ENCODE measurements around the gene CLDN15.
A peak's percentile ranks its signal among the peaks of the same experiment; 100 is the strongest.
"Not testable (repeated sequence)": the region's sequence is repeated elsewhere in the genome, so short reads cannot be mapped to it uniquely, and the experiment has no call there.

CLDN15 gene

DNA sequence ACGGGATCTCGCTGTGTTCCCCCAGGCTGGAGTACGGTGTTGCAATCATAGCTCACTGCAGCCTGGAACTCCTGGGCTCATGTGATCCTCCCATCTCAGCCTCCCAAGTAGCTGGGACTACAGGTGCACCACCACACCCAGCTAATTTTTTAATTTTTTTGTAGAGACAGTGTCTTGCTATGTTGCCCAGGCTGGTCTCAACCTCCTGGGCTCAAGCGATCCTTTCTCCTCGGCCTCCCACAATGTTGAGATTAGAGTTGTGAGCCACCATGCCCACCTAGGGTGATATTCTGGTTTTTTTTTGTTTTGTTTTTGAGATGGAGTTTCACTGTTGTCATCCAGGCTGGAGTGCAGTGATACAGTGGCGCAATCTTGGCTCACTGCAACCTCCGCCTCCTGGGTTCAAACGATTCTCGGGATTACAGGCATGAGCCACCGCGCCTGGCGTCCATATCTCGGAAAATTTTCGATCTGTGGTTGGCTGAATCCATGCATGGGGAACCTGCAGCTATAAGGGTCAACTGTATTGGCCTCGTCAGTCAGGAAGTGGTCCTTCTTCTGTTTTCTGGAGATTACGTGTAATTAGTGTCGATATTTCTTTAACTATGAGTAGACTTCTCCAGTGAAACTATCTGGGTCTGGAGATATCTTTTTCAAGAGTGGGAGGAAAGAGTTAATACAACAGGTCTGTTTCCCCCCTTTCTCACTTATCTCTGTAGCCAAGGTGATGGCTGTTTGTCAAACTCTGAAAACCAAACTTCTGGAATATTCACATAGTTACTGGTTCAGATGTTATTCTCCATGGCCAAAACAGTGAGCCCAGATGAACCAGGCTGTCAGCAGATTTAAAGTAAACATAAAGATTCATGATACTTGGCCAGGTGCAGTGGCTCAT lies 28.3 kb upstream of the CLDN15 start:
- Histone ChIP-seq H3K4me3 (ENCODE audit: low read depth in 1 of 2, low read length in 2 of 2) (no peak overlapping the region), H3K4me1 (ENCODE audit: insufficient read depth, low read length) (no peaks in the 10 kb centered on the region), H3K9ac (ENCODE audit: low read length) (no peak overlapping the region), H3K27ac (ENCODE audit: low read depth, low read length) (no peak overlapping the region), H3K9me3 (ENCODE audit: low read length) (no peaks in the 10 kb centered on the region), H3K27me3 (ENCODE audit: control insufficient read depth in 1 of 2, insufficient read depth in 2 of 2, low read length in 2 of 2) (no peaks in the 10 kb centered on the region), H3K36me3 (ENCODE audit: insufficient read depth, low read length) (no peaks in the 10 kb centered on the region)

DNA sequence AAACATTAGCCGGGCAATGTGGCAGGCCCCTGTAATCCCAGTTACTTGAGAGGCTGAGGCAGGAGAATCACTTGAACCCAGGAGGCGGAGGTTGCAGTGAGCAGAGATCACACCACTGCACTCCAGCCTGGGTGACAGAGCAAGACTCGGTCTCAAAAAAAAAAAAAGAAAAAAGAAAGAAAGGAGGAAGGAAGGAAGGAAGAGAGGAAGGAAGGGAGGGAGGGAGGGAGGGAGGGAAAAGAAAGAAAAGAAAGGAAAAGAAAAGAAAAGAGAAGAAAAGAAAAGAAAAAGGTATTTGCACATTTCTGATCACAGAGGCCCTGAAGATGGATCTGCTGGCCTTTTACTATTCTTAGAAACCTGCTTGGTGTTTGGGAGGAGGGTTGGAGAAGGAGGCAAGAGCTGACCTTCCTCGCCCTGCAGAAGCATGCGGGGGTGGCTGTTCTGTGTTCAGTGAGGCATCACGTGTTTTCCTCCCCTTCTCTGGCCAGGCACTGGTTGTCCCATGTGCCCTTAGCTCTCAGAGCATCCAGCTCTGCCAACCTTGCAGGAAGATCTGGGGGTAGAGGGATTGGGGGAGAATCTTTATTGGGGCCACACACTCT lies 26.6 kb upstream of the CLDN15 start:
- not testable (repeated sequence) for H3K36me3 ChIP-seq (ENCODE audit: insufficient read depth, low read length); H3K9ac ChIP-seq (ENCODE audit: low read length); H3K27me3 ChIP-seq (ENCODE audit: control insufficient read depth in 1 of 2, insufficient read depth in 2 of 2, low read length in 2 of 2); H3K9me3 ChIP-seq (ENCODE audit: low read length); H3K27ac ChIP-seq (ENCODE audit: low read depth, low read length); H3K4me3 ChIP-seq (ENCODE audit: low read depth in 1 of 2, low read length in 2 of 2); H3K4me1 ChIP-seq (ENCODE audit: insufficient read depth, low read length)

GRCh38 chr7:101258243-101258731 lies 20.7 kb upstream of the CLDN15 start:
- no peaks in the 10 kb centered on the region for H3K36me3 ChIP-seq (ENCODE audit: insufficient read depth, low read length)
- no peak overlapping the region for H3K4me3 ChIP-seq (ENCODE audit: low read depth in 1 of 2, low read length in 2 of 2)
- H3K27me3 ChIP-seq (ENCODE audit: control insufficient read depth in 1 of 2, insufficient read depth in 2 of 2, low read length in 2 of 2) = no peaks in the 10 kb centered on the region
- H3K27ac ChIP-seq (ENCODE audit: low read depth, low read length) = no peak overlapping the region
- no peaks in the 10 kb centered on the region for H3K9me3 ChIP-seq (ENCODE audit: low read length)
- H3K9ac ChIP-seq (ENCODE audit: low read length) = no peak overlapping the region
- no peaks in the 10 kb centered on the region for H3K4me1 ChIP-seq (ENCODE audit: insufficient read depth, low read length)

- H3K27me3 ChIP-seq (ENCODE audit: control insufficient read depth in 1 of 2, insufficient read depth in 2 of 2, low read length in 2 of 2) = no peaks in the 10 kb centered on the region
- H3K4me3 ChIP-seq (ENCODE audit: low read depth in 1 of 2, low read length in 2 of 2) = no peak overlapping the region
- H3K4me1 ChIP-seq (ENCODE audit: insufficient read depth, low read length) = peaks cover 7% of the 10 kb centered on the region
- H3K9ac ChIP-seq (ENCODE audit: low read length) = no peak overlapping the region
- H3K36me3 ChIP-seq (ENCODE audit: insufficient read depth, low read length) = no peaks in the 10 kb centered on the region
- no peaks in the 10 kb centered on the region for H3K9me3 ChIP-seq (ENCODE audit: low read length)
- no peak overlapping the region for H3K27ac ChIP-seq (ENCODE audit: low read depth, low read length)
Observed at GRCh38 chr7:101255796-101256195, 18.2 kb upstream of the CLDN15 start.

GRCh38 chr7:101253199-101253598 lies 15.6 kb upstream of the CLDN15 start:
- not testable (repeated sequence) for H3K9ac ChIP-seq (ENCODE audit: low read length); H3K9me3 ChIP-seq (ENCODE audit: low read length); H3K36me3 ChIP-seq (ENCODE audit: insufficient read depth, low read length); H3K27ac ChIP-seq (ENCODE audit: low read depth, low read length); H3K27me3 ChIP-seq (ENCODE audit: control insufficient read depth in 1 of 2, insufficient read depth in 2 of 2, low read length in 2 of 2); H3K4me3 ChIP-seq (ENCODE audit: low read depth in 1 of 2, low read length in 2 of 2)
- peaks cover 13% of the 10 kb centered on the region for H3K4me1 ChIP-seq (ENCODE audit: insufficient read depth, low read length)

DNA sequence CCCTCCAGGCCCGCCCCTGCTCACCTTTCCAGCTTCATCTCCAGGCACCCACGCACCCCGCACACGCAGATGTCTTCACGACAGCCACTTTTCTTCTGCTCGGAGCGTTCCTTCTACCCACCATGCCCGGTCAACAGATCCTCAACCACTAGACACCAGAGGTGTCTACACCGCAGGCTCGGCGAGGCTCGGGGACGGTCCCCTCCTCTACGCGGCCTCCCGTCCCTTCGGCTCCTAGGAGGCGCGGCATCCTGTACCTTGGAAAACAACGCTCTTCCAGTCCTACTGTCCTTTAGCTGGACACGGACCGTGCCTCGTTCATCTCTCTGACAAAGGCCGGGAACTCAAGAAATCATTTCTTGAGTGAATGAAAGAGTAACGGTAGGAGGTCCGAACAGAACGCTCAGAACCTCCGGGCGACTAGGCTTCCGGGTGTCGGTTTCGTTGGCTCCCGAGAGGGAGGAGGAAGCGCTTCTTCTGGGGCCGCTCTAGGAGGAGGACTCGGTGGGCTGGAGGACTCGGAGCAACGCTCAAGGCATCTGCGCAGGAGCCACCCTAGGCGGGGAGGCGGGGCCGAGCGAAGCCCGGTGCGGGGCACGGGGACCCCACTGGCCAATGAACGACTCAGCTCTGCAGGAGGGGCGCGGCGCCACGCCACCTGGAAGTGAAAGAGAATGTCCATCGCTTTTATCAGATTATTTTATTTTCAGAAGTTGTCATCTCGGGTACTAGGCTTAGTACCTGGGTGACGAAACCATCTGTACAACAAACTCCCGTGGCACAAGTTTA lies 14.5 kb upstream of the CLDN15 start:
- peak overlapping the region; percentile 54 to 95 for H3K4me3 ChIP-seq (ENCODE audit: low read depth in 1 of 2, low read length in 2 of 2)
- H3K27ac ChIP-seq (ENCODE audit: low read depth, low read length) = peak overlapping the region; percentile 1
- no peaks in the 10 kb centered on the region for H3K36me3 ChIP-seq (ENCODE audit: insufficient read depth, low read length)
- H3K27me3 ChIP-seq (ENCODE audit: control insufficient read depth in 1 of 2, insufficient read depth in 2 of 2, low read length in 2 of 2) = no peaks in the 10 kb centered on the region
- H3K9ac ChIP-seq (ENCODE audit: low read length) = peak overlapping the region; percentile 74
- H3K4me1 ChIP-seq (ENCODE audit: insufficient read depth, low read length) = peaks cover 13% of the 10 kb centered on the region
- no peaks in the 10 kb centered on the region for H3K9me3 ChIP-seq (ENCODE audit: low read length)

GRCh38 chr7:101250324-101250723 lies 12.7 kb upstream of the CLDN15 start:
- no peak overlapping the region for H3K9ac ChIP-seq (ENCODE audit: low read length)
- H3K27ac ChIP-seq (ENCODE audit: low read depth, low read length) = no peak overlapping the region
- H3K9me3 ChIP-seq (ENCODE audit: low read length) = no peaks in the 10 kb centered on the region
- H3K4me3 ChIP-seq (ENCODE audit: low read depth in 1 of 2, low read length in 2 of 2) = no peak overlapping the region
- peaks cover 22% of the 10 kb centered on the region for H3K4me1 ChIP-seq (ENCODE audit: insufficient read depth, low read length)
- H3K36me3 ChIP-seq (ENCODE audit: insufficient read depth, low read length) = no peaks in the 10 kb centered on the region
- H3K27me3 ChIP-seq (ENCODE audit: control insufficient read depth in 1 of 2, insufficient read depth in 2 of 2, low read length in 2 of 2) = no peaks in the 10 kb centered on the region

DNA sequence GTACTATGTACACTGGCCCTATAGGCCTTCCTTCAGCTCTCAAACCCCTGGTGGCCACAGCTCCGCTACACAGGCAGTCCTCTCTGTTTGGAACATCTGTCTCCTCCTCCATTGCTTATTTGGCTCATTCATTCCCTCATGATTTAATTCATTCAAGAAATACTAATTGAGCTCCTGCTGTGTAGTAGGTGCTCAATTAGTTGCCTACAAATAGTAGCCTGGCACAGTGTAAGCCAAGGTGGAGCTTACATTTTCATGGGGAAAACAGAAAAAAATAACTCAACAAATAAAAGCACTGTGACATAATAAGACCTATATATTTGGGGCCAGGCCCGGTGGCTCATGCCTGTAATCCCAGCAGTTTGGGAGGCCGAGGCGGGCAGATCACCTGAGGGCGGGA lies 10.7 kb upstream of the CLDN15 start:
- Histone ChIP-seq H3K4me1 (ENCODE audit: insufficient read depth, low read length) (peaks cover 31% of the 10 kb centered on the region), H3K27ac (ENCODE audit: low read depth, low read length) (no peak overlapping the region), H3K4me3 (ENCODE audit: low read depth in 1 of 2, low read length in 2 of 2) (no peak overlapping the region), H3K9ac (ENCODE audit: low read length) (no peak overlapping the region), H3K9me3 (ENCODE audit: low read length) (no peaks in the 10 kb centered on the region), H3K27me3 (ENCODE audit: control insufficient read depth in 1 of 2, insufficient read depth in 2 of 2, low read length in 2 of 2) (no peaks in the 10 kb centered on the region), H3K36me3 (ENCODE audit: insufficient read depth, low read length) (no peaks in the 10 kb centered on the region)

GRCh38 chr7:101245147-101245668 lies 7.6 kb upstream of the CLDN15 start:
- H3K9me3 ChIP-seq (ENCODE audit: low read length) = no peaks in the 10 kb centered on the region
- no peak overlapping the region for H3K9ac ChIP-seq (ENCODE audit: low read length)
- peaks cover 15% of the 10 kb centered on the region for H3K36me3 ChIP-seq (ENCODE audit: insufficient read depth, low read length)
- H3K4me1 ChIP-seq (ENCODE audit: insufficient read depth, low read length) = peaks cover 24% of the 10 kb centered on the region
- no peaks in the 10 kb centered on the region for H3K27me3 ChIP-seq (ENCODE audit: control insufficient read depth in 1 of 2, insufficient read depth in 2 of 2, low read length in 2 of 2)
- peak overlapping the region; percentile 72 to 96 for H3K4me3 ChIP-seq (ENCODE audit: low read depth in 1 of 2, low read length in 2 of 2)
- H3K27ac ChIP-seq (ENCODE audit: low read depth, low read length) = peak overlapping the region; percentile 96

GRCh38 chr7:101244375-101245146 lies 7.0 kb upstream of the CLDN15 start, which contains the start of gene FIS1:
FIS1 (minus strand) TSS chr7:101245081; CDS start chr7:101245004, 77 bp downstream.
- Histone ChIP-seq H3K36me3 (ENCODE audit: insufficient read depth, low read length) (peaks cover 22% of the 10 kb centered on the region), H3K27me3 (ENCODE audit: control insufficient read depth in 1 of 2, insufficient read depth in 2 of 2, low read length in 2 of 2) (no peaks in the 10 kb centered on the region), H3K27ac (ENCODE audit: low read depth, low read length) (peak within 1 kb of the TSS; percentile 96), H3K9me3 (ENCODE audit: low read length) (no peaks in the 10 kb centered on the region), H3K9ac (ENCODE audit: low read length) (peak within 1 kb of the TSS; percentile 84), H3K4me3 (ENCODE audit: low read depth in 1 of 2, low read length in 2 of 2) (peak within 1 kb of the TSS; percentile 72 to 96), H3K4me1 (ENCODE audit: insufficient read depth, low read length) (peaks cover 23% of the 10 kb centered on the region)
